SHP77 treated with DMSO at 0.1 percent for 48 hours (cell line): ENCODE measurements around the gene IL26.

Experiments used
- DNase-seq: peaks from one replicate; lab custom pipeline; 2025; lab: John Stamatoyannopoulos, UW

IL26 gene

GRCh38 chr12:68154779-68155178 lies 70.8 kb downstream of the IL26 start:
- no peak for DNase-seq
